MV-4-11 (cell line): Measurements from ENCODE around the gene VASP.

Experiments
- DNase-seq: peaks from one replicate; lab custom pipeline; 2025; lab: John Stamatoyannopoulos, UW

Gene VASP

DNA sequence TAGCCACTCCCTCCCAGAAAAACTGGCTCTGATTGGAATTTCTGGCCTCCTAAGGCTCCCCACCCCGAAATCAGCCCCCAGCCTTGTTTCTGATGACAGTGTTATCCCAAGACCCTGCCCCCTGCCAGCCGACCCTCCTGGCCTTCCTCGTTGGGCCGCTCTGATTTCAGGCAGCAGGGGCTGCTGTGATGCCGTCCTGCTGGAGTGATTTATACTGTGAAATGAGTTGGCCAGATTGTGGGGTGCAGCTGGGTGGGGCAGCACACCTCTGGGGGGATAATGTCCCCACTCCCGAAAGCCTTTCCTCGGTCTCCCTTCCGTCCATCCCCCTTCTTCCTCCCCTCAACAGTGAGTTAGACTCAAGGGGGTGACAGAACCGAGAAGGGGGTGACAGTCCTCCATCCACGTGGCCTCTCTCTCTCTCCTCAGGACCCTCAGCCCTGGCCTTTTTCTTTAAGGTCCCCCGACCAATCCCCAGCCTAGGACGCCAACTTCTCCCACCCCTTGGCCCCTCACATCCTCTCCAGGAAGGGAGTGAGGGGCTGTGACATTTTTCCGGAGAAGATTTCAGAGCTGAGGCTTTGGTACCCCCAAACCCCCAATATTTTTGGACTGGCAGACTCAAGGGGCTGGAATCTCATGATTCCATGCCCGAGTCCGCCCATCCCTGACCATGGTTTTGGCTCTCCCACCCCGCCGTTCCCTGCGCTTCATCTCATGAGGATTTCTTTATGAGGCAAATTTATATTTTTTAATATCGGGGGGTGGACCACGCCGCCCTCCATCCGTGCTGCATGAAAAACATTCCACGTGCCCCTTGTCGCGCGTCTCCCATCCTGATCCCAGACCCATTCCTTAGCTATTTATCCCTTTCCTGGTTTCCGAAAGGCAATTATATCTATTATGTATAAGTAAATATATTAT lies 33.3 kb upstream of the VASP start:
- no peak for DNase-seq

GRCh38 chr19:45474606-45475521 lies 32.4 kb upstream of the VASP start:
- no peak for DNase-seq

DNA sequence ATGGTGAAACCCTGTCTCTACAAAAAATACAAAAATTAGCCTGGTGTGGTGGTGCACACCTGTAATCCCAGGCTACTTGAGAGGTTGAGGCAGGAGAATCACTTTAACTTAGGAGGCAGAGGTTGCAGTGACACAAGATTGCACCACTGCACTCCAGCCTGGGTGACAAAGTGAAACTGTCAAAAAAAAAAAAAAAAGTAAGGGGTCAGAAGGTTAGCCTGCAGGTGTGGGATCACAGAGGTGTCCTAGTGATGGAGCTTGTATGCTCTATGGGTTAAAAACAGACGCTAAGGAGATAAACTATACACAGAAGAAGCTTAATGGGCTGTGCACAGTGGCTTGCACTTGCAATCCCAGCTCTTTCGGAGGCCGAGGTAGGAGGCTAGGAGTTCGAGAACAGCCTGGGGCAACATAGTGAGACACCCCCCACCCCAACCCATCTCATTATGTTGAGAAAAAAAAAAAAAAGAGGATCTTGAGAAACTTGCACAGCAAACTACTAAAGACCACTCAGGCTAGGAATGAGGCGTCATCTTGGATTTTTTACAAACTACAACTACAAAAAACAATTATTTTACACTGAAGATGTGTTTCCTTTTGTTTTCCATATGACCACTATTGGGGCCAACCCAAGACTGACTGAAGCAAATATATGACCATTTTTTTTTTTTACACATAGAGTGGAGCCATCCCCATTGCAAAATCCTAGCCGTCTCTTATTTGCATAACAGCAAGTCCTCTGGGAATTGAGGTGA lies 31.6 kb upstream of the VASP start:
- DNase-seq: no peak

DNA sequence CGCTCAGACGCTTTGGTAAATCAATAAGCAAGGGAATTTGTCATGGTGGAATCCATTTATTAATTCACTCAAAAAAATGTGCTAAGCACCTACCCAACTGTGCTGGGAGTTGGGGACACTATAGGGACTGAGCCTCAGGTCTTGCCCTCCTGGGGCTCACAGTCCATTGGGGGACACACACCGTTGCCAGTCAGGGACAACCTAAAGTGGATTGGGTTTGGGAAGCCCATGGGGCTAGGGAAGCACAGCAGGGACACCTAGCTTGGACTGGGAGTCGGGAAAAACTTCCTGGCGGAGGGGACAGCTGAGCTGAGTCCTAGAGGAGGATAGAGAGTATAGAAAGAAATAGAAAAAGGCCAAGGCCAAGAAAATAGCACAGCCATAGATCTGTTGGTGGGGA lies 31.0 kb upstream of the VASP start:
- DNase-seq: no peak

- no peak for DNase-seq
These were observed 30.1 kb upstream of the VASP start for GRCh38 chr19:45477186-45477585.

DNA sequence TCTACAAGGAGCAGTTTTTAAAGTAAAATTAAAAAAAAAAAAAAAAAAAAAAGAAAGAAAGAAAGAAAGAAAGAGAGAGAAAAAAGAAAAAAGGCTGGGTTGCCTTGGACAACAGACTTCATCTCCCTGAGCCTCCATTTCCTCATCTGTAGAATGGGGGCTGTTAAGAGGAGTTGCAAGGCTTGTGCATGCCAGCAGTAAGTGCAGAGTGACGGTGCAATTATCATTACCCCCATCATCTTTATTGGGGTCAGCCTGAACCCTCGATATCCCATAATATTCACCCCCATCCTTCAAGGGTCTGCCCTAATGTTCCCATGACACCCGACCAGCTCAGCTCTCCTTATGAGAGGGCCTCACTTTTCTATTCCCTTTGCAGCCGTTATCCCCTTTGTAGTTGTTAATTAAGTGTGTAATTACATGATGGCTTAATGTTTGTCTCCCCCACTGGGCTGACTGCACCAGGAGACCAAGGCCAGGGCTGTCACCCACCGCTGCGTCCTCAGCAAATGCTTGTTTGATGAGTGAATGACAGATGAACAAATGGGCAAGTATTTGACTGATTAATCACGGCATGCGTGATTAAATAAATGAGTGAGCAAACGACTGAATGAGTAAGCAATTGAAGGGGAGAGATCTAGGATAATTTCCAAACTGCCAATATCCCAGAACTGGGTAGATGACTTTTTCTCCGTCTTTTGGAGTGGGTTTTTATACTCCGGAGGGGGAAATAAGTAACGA lies 29.4 kb upstream of the VASP start:
- no peak for DNase-seq

- peak; percentile 95 for DNase-seq
These were observed 28.6 kb upstream of the VASP start for GRCh38 chr19:45478454-45479238.

DNA sequence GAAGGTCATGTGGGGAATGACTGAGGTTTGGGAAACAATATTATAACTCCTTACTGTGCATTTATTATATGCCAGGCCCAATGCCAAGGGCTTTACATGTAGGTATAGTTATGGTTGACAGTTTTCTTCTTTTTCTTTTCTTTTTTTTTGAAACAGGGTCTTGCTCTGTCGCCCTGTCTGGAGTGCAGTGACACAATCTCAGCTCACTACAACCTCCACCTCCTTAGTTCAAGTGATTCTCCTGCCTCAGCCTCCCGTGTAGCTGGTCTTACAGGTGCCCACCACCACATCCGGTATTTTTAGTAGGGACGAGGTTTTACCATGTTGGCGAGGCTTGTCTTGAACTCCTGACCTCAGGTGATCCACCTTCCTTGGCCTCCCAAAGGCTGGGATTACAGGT lies 24.2 kb upstream of the VASP start:
- DNase-seq: no peak

- no peak for DNase-seq
These were observed 22.9 kb upstream of the VASP start for GRCh38 chr19:45484273-45484945.

DNA sequence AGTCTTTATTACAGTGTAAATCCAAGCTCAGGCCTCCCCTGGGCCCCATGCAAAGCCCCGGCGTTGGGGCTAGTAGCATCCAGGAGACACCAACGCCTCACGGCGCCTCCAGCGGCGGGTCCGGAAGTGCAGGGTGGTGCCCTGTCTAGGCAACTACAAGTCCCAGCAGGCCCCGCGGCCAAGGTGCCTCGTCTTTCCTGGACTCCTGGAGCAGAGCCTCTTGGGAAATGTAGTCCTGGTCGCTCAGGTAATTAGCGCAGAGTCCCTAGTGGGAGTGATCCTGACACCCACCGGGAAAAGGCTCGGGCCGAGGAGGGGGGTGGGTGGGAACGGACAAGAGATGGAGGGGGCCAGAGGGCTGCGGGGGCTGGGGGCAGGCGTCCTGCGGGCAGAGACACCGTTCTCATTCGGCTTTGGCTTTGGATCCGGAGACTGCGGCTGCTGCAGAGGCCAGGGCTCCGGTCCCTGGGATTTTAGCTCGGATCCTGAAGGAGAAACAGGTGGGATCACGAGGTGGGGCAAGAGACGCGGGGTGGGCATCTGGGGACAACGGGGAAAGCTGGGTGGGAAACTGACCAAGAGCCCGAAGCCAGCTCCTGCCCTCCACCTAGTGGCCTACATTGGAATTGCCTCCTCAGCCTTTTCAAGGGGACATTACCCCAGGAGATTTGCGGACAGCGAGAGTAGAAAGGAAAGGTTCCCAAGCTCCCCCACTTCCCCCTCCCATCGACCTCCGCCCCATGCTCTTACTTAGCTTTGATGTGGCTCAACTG lies 21.8 kb upstream of the VASP start:
- DNase-seq: peak; percentile 98

GRCh38 chr19:45488708-45489107 lies 18.6 kb upstream of the VASP start:
- no peak for DNase-seq

DNA sequence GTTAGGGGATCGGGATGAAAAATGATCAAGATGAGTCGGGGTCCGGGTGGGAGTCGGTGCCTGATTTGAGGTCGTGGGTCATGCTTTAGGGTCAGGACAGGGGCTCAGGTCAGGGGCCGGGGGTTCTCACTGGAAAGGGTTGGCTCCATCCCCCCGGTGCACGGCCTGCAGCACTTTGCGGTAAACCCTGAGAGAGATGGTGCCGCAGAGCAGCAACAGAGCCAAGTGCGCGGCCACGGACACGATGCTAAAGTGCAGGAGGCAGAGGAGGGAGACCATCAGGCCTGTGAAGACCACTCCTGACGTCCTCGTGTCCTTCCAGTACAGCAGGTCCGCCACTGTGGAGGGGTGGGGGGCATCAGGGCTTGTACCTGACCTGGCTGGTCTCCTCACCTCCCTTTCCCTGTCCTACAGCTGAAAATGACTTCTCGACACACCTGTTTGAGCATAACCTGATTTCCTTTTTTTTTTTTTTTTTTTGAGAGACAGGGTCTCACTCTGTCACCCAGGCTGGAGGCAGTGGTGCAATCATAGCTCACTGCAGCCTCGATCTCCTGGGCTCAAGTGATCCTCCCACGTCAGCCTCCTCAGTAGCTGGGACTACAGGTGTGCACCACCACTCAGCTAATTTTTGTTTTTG lies 17.9 kb upstream of the VASP start:
- DNase-seq: no peak

- DNase-seq: no peak
These were observed 15.1 kb upstream of the VASP start for GRCh38 chr19:45492137-45492626.

- DNase-seq: peak; percentile 47
These were observed 14.4 kb upstream of the VASP start for GRCh38 chr19:45492627-45493470.

GRCh38 chr19:45494261-45494916 lies 12.9 kb upstream of the VASP start:
- DNase-seq: no peak

DNA sequence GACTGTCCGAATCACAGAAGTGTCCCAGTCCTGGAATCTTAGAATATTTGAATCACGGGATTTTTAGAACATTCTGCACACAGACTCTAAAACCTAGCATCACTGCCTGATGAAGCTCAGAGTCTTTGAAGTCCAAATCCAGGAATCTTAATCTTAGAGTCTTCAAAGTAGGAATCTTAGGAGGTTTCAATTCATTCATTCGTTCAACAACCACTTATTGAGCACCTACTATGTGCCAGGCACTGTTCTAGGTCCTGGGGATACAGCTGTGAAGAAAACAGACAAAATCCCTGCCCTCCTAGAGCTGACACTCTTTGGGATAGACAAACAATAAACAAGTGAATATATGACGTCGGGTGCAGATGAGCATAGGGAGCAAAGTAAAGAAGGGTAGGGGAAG lies 12.1 kb upstream of the VASP start:
- no peak for DNase-seq

GRCh38 chr19:45496349-45496953 lies 10.8 kb upstream of the VASP start:
- peak; percentile 25 for DNase-seq
